DND-41 (cell line): ENCODE results near the gene ERCC6.

ENCODE experiments used
- ATAC-seq: fragments of 200-7000 bp; cut with Tn5 transposase; 3 replicates; pipeline ENCODE4 v1.9.1; 2021; ENCODE audit warnings: low read depth; ENCODE audit not compliant: insufficient read depth
- DNase-seq: peaks from one replicate; pipeline ENCODE4 v3.0.0-alpha.2; 2020
- H2AFZ ChIP-seq: 2 replicates; pipeline ENCODE4 v1.6.0; 2012; ENCODE audit warnings: low read depth, low read length
- H3K27ac ChIP-seq: 2 replicates; pipeline ENCODE4 v1.5.1; 2012; ENCODE audit warnings: low read length, inconsistent platforms
- H3K27me3 ChIP-seq: fragments of 200-600 bp; sonication (generic); 2 replicates; pipeline ENCODE4 v1.6.0; 2012; ENCODE audit warnings: low read length, mild to moderate bottlenecking, inconsistent platforms; ENCODE audit not compliant: insufficient read depth, poor library complexity
- H3K36me3 ChIP-seq: 2 replicates; pipeline ENCODE4 v1.5.1; 2012; ENCODE audit warnings: low read length, inconsistent platforms; ENCODE audit not compliant: insufficient read depth
- H3K4me1 ChIP-seq: 2 replicates; pipeline ENCODE4 v1.5.1; 2012; ENCODE audit warnings: mild to moderate bottlenecking, low read length; ENCODE audit not compliant: insufficient read depth
- H3K4me2 ChIP-seq: 2 replicates; pipeline ENCODE4 v1.6.0; 2012; ENCODE audit warnings: mild to moderate bottlenecking, moderate library complexity, low read length, inconsistent platforms; ENCODE audit not compliant: insufficient read depth
- H3K4me3 ChIP-seq, 2 experiments: fragments of 200-600 bp in 1 of 2; shearing (Covaris generic) in 1 of 2; 2 replicates each; pipeline ENCODE4 v1.5.1; 2012 to 2016; ENCODE audit warnings: inconsistent platforms in 2 of 2, low read length in 2 of 2, mild to moderate bottlenecking in 2 of 2, low read depth in 1 of 2, moderate library complexity in 1 of 2
- H3K79me2 ChIP-seq: 2 replicates; pipeline ENCODE4 v1.6.0; 2012; ENCODE audit warnings: low read length, inconsistent platforms; ENCODE audit not compliant: insufficient read depth
- H3K9ac ChIP-seq: 2 replicates; pipeline ENCODE4 v1.6.0; 2012; ENCODE audit warnings: low read depth, mild to moderate bottlenecking, inconsistent platforms, low read length, moderate library complexity
- H3K9me3 ChIP-seq: 2 replicates; pipeline ENCODE4 v1.5.1; 2012; ENCODE audit warnings: low read length, moderate library complexity, mild to moderate bottlenecking, inconsistent platforms; ENCODE audit not compliant: insufficient read depth, severe bottlenecking
- H4K20me1 ChIP-seq: 2 replicates; pipeline ENCODE4 v1.6.0; 2012; ENCODE audit warnings: low read length; ENCODE audit not compliant: insufficient read depth
- EZH2 ChIP-seq: IDR thresholded peaks from 3 replicates; pipeline ENCODE4 v1.6.1; 2012; ENCODE audit warnings: borderline replicate concordance, low read depth, mild to moderate bottlenecking, moderate library complexity, low read length, inconsistent platforms; ENCODE audit not compliant: severe bottlenecking
- TF ChIP-seq, protein P1 (sequence below): IDR thresholded peaks from 2 replicates; pipeline ENCODE4 v1.5.1; 2012; ENCODE audit warnings: borderline replicate concordance, low read length, moderate library complexity, mild to moderate bottlenecking; ENCODE audit not compliant: poor library complexity, severe bottlenecking; ENCODE audit errors: extremely low read depth

ERCC6 gene

DNA sequence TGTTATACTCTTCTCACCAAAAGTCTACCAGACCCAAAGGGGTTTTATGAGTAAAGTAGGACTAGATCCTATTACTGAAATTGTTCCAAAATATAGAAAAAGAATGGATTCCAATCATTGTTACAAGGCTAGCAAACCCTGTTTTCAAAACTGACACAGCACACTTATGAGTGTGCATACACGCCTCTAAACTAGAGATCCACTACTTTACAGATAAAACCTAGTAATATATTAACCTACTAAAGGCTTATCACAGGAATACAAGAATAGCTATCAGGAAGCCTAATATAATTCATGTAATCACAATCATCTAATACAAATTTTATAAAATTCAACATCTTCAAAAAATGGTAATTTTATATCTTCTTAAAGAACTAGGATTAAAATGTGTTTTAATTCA is 52.2 kb downstream of the ERCC6 start:
- Histone ChIP-seq H3K4me3 (no peak overlapping the region), H4K20me1 (0 out of 2 replicates have a peak, but pooled peaks cover 3% of the 10 kb centered on the region), H2AFZ (no peak overlapping the region), H3K27ac (no peak overlapping the region), H3K9ac (no peak overlapping the region), H3K9me3 (no peaks in the 10 kb centered on the region), H3K79me2 (no peaks in the 10 kb centered on the region), H3K4me1 (no peaks in the 10 kb centered on the region), H3K36me3 (peaks cover 4% of the 10 kb centered on the region; the same call in 1 of the 2 replicates), H3K4me2 (no peak overlapping the region), H3K27me3 (no peaks in the 10 kb centered on the region)
- DNase-seq: no peak
- ATAC-seq: no peak
- TF ChIP-seq, protein P1, sequence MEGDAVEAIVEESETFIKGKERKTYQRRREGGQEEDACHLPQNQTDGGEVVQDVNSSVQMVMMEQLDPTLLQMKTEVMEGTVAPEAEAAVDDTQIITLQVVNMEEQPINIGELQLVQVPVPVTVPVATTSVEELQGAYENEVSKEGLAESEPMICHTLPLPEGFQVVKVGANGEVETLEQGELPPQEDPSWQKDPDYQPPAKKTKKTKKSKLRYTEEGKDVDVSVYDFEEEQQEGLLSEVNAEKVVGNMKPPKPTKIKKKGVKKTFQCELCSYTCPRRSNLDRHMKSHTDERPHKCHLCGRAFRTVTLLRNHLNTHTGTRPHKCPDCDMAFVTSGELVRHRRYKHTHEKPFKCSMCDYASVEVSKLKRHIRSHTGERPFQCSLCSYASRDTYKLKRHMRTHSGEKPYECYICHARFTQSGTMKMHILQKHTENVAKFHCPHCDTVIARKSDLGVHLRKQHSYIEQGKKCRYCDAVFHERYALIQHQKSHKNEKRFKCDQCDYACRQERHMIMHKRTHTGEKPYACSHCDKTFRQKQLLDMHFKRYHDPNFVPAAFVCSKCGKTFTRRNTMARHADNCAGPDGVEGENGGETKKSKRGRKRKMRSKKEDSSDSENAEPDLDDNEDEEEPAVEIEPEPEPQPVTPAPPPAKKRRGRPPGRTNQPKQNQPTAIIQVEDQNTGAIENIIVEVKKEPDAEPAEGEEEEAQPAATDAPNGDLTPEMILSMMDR: no peak
- no peak for TF ChIP-seq EZH2

DNA sequence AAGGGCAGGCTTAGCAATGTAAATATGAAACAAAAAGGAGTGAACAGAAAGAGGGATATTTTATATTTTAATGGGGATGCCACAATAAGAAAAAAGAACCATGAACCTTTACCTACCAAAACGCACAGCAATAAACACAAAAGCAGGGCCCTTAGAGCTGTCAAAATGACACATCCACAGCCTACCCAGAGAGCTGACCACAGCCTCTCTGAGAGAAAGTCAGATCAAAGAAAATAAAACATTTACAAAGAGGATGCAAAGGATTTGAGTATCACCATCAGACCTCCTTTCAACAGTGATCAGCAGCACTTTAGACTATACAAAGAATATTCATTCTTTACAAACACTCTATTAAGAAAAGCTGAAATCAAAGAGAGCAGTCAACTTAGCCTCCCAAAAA is 52.9 kb downstream of the ERCC6 start:
- H4K20me1 ChIP-seq: 0 out of 2 replicates have a peak, but pooled peaks cover 3% of the 10 kb centered on the region
- H3K27me3 ChIP-seq: no peaks in the 10 kb centered on the region
- H3K9ac ChIP-seq: no peak overlapping the region
- no peak overlapping the region for H3K27ac ChIP-seq
- TF ChIP-seq, protein P1: no peak
- H2AFZ ChIP-seq: no peak overlapping the region
- no peak overlapping the region for H3K4me3 ChIP-seq
- DNase-seq (no peak), ATAC-seq (peak; percentile 60)
- no peaks in the 10 kb centered on the region for H3K79me2 ChIP-seq
- peaks cover 8% of the 10 kb centered on the region; the same call in 1 of the 2 replicates for H3K36me3 ChIP-seq
- H3K9me3 ChIP-seq: no peaks in the 10 kb centered on the region
- H3K4me1 ChIP-seq: no peaks in the 10 kb centered on the region
- no peak overlapping the region for H3K4me2 ChIP-seq

DNA sequence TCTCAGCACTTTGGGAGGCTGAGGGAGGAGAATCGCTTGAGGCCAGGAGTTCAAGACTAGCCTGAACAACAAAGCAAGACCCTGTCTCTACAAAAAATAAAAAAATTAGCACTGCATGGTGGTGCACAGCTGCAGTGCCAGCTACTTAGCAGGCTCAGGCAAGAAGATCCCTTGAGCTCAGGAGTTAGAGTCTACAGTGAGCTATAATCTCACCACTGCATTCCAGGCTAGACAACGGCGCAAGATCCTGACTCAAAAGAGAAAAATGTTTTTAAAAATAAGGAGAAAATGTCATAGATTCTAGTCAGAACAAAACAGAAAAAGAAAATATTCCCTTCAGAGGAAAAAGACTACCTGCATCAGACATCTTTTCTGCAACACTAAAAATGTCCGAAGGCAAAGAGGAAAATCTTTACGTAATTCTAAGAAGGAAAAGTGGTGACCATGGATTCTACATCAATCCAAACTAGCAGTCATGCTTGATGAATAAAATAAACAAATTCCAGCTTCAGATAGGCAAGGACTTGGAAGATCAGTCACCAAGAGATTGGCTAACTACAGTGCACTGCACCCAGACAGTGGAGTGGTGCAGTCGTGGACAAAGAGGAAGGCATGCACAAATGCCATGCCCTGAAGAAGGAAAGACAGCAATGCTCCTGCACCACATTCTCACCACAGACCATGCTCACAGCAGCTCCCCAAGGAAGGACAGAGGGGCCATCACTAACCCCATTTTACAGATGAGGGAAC is 54.3 kb downstream of the ERCC6 start:
- H3K9ac ChIP-seq: no peak overlapping the region
- H3K9me3 ChIP-seq: no peaks in the 10 kb centered on the region
- DNase-seq: no peak
- no peak overlapping the region for H3K27ac ChIP-seq
- 0 out of 2 replicates have a peak, but pooled peaks cover 3% of the 10 kb centered on the region for H4K20me1 ChIP-seq
- TF ChIP-seq, protein P1: no peak
- TF ChIP-seq EZH2: no peak
- H3K4me1 ChIP-seq: no peaks in the 10 kb centered on the region
- H3K27me3 ChIP-seq: no peaks in the 10 kb centered on the region
- H3K4me2 ChIP-seq: no peak overlapping the region
- no peak overlapping the region for H2AFZ ChIP-seq
- H3K36me3 ChIP-seq: peaks cover 8% of the 10 kb centered on the region; the same call in 1 of the 2 replicates
- no peak overlapping the region for H3K4me3 ChIP-seq
- no peak for ATAC-seq
- no peaks in the 10 kb centered on the region for H3K79me2 ChIP-seq
